T-helper 1 cell treated with Interleukin-12 subunit alpha and Interleukin-12 subunit beta and Interleukin-4 antibody, amounts not matched to agents 30 ng/mL and 1 ng/mL, for 36 hours (primary cell): ENCODE data around the gene NR1D2. TPM values are rescaled to one million over a fixed set of nuclear protein-coding genes. Genes with fewer than 3 reads are reported as not detected.

ENCODE experiments used
- intact Hi-C: fragments of 100-400 bp; cut with micrococcal nuclease; formaldehyde crosslinking; loops from one replicate; pipeline ENCODE4 v1.15.1; 2024
- total RNA-seq: library from RNA; stranded (reverse); gene quantifications from 2 replicates; pipeline ENCODE4 v1.2.3, GENCODE V29; 2022

NR1D2 gene
- total RNA-seq, 1 donor from 2014 or later: 5.5 TPM

DNA sequence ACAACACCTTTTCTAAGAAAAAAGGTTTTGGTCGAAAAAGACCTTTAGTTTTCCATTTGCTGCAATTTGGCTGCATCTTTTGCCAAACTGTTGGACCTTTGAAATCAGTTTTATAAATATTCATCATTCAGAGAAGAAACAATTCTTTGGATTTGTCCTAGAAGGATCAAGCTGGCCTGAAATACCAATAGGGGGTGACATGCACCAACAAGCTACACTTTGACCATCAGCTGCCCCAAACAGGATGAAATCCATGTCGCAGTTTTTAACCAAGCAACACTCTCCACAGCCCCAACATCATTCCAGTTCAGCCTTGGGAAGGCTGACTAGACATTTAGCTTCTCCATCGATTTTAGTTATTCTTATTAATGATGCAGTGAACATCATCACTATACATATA is 18.4 kb upstream of the NR1D2 start:
- intact Hi-C loops: no loop called here

DNA sequence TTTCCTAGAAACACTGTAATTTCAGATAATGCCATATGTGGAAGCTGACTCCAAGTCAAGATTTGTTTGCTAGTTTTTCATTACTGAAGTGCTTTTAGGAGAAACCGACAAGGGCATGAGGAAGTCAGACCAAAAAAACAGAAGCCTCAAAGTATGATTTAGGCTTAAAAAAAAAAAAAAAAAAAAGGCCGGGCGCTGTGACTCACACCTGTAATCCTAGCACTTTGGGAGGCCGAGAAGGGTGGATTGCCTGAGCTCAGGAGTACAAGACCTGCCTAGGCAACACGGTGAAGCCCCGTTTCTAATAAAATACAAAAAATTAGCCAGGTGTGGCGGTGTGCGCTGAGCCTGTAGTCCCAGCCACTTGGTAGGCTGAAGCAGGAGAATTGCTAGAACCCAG is 16.6 kb upstream of the NR1D2 start:
- intact Hi-C loops: no loop called here

DNA sequence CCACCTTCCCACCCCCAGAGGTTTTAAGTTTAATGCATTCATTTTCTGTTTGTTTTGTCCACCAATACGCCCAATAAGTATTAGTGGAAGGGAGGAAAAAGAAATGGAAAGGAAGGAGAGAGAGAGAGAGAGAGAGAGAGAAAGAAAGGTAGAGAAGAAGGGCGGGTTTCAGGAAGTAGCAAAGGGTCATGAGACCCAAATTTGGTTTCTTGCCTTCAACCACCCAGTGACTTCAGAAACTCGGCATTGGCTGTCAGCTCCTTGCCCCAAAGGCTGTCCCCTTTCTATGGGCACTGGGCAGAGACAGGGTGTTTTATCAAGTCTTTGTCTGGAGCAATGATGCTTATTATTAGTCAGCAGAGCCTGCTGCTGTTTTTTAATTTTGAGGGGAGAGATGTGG is 13.5 kb upstream of the NR1D2 start:
- intact Hi-C loops: no loop called here

DNA sequence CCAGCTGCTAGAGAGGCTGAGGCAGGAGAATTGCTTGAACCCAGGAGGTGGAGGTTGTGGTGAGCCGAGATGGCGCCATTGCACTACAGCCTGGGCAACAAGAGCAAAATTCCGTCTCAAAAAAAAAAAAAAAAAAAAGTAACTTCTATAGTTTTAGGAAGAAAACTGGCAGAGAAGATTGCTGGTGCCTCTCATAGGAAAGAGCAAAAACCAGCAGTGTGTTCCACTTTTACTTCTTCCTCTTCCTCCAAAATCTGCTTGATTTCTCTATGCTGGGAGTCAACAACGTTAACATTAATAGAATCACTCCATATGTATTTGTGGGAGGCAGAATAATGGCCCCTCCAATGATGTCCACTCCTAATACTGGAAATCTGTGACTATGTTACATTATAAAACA is 12.5 kb upstream of the NR1D2 start:
- intact Hi-C loops: no loop called here

DNA sequence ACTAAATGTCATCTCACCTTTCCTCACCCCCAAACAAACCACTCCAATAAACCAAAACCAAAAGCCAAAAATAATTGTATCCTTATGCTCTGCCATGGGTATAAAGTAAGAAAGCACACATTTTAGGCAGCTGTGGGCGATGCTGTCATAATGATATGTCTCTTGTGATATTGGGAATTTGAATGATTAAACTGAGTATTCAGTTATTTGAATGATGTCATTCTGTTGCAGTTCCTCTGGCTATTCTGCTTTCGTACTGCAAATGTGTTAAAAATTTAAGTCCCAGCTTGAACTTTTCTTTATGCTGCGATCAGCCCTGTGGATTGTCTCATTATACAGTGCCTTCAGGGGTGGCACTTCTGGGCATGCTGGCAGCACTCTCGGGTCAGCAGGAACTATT is 10.8 kb upstream of the NR1D2 start:
- intact Hi-C loops: no loop called here

DNA sequence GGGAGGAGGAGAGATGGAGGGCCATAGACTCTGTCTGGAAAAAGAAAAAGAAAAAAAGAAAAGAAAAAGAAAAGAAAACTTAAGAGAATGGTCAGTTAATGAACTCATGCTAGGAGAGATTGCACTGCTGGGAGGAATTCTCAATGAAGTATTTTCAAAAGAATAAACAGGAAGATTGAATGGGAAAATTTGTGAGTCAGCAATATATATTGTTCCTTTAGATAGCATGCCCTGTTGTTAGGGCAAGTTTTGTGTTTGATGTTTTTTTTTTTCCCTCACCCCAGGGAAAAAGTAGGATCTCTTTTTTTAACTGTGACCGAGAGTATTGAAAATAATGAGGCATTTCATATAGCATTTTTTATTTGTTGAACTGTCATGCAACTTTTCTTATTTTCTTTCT is 7.8 kb upstream of the NR1D2 start:
- intact Hi-C loops: no loop called here

DNA sequence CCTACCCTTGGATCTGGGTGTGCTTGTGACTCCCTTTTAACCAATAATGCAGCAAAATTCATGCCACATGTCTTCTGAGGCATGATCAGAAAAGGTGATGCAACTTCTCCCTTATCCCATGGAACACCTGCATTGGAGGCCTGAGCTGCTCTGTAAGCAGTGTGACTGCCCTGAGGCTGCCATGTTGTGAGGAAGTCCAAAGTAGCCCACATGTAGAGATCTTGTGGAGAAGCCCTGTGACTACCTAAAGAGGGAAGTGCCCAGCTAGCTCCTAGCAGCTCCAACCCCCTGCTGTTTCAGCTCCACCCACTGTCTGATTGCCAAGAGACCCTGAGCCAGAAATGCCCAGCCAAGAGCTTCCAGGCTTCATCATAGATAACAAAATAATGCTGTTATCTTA is 6.4 kb upstream of the NR1D2 start:
- intact Hi-C loops: no loop called here

DNA sequence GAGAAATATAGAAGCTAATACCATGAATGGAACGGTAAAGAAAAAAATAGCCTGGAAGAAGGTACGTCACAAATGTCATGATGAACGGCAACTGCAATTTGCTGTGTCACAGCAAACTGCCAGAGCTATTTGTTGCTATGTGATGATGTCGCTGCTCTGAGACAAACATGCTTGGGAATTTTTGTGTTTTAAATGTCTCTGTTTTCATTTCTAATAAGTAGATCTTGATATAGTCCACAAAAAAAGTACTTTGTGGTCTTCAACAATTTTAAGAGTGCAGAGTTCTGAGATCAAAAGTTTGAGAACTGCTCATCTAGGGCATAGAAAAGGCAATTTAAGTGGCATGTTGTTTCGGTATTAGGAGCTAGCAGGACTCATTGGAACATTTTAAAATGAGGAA is 4.3 kb upstream of the NR1D2 start:
- intact Hi-C loops: no loop called here

DNA sequence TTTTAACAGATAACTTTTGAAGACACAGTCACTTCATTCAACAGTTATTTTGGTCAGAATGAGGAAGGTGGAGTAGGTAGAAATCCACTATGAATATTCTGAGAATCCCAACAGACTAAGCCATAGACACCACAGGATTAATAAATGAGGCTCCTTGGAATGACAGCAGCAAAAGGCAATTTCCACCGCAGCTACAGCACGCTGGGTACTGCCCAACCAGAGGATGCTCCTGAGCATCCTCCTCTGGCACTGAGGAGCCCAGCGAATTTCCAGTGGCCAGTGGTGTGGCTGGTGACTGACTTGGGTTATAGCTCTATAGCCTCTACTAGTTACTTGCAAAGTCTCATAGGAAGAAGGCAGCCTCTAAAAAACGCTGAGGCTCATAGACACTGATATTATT is 3.6 kb upstream of the NR1D2 start:
- intact Hi-C loops: no loop called here

DNA sequence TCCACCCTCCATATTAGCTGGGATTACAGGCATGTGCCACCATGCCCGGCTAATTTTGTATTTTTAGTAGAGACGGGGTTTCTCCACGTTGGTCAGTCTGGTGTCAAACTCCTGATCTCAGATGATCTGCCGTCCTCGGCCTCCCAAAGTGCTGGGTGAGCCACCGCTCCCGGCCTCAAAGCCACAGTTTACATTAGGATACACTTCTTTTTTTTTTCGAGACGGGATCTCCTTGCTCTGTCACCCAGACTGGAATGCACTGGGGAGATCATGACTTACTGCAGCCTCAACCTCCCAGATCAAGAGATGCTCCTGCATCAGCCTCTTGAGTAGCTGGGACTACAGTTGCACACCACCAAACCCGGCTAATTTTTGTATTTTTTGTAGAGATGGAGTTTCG is 2.5 kb upstream of the NR1D2 start:
- intact Hi-C loops: no loop called here

DNA sequence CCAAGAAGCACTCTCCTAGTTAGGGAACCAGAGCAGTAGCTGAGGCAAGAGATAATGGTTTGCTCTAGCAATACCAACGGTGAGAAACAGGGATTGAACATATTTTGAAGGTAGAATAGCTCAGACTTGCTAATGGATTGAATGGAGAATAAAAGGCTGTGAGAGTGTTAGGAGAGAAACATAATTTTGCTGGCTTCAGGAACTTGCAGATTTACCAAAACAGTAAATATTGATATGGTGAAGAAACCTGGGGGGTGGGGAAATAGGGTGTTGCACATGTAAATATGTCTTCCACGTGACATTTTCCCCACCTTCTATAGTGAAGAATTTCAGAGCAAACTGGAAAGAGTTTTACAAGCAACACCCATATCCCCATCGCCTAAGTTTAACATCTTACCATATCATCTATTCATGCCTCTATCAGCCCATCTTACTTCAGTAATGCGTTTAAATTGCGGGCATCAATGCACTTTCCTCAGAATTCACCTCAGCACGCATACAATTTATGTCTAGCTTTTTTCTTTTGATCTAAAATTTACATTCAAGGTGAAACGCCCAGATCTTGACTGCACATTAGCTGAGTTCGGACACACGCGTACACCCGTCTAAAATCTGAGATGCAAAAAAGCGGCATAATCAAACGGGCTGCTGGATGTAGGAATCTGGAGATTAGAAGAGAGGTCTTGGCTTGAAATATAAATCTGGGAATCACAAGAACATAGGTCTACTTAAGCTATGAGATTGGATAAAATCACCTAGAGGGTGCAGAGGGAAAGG is 891 bp upstream of the NR1D2 start:
- intact Hi-C loops: loop anchor here (2.0 kb wide), 3 partner anchors 55 to 1845 kb away; no protein-coding TSS in a partner anchor

DNA sequence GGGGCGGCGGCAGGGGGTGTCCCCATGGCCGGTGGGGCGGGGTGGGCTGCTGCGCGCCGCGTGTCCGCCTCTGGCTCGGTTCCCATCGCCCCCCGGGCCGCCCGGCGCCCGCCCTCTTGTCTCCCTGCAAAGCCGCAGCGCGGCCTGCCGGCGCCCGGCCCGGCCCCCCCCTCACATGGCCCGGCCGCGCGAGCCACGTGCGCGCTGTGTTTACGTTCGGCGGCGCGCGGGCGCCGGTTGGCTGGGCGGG is 502 bp downstream of the NR1D2 start:
- intact Hi-C loops: loop anchor here (1.0 to 2.0 kb wide), 5 partner anchors 28 to 1843 kb away; partner anchors contain the start of genes RPL15 and UBE2E2

DNA sequence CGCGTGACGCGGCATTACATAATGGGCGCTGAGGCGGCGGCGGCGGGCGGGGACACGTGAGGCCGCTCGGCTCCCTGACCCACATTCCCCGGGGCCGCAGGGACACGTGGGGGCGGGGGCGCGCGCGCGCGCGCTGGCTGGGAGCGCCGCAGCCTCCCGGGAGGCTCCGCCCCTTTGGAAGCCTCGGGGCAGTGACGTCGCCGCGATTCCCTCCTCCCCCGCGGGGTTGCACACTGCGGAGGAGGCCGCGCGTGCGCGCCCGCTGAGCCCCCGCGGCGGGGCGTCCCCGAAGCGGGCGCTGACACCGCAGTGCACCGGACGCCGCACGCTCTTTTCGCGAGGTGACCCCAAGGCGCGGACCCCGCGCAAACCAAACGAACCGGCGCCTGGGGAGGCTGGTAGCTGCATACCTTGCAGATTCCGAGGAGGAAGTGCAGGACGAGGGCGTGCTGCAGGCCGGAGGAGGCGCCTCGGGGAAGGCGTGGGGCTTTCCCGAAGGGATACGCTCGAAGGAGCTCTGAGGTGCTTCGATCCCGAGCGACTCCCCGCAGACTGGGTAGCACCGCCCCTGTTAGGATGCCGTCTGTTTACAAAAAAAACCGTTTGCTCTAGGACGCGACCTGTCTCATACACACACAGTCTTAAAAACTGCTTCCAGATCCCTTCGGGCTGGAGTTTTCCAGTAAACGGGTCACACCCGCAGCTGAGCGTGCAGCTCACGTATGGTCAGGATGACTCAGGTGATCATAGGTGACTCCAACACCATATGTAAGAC is 1.0 kb downstream of the NR1D2 start:
- intact Hi-C loops: loop anchor here (1.0 to 2.0 kb wide), 7 partner anchors 29 to 1843 kb away; partner anchors contain the start of genes RPL15, TOP2B and UBE2E2

DNA sequence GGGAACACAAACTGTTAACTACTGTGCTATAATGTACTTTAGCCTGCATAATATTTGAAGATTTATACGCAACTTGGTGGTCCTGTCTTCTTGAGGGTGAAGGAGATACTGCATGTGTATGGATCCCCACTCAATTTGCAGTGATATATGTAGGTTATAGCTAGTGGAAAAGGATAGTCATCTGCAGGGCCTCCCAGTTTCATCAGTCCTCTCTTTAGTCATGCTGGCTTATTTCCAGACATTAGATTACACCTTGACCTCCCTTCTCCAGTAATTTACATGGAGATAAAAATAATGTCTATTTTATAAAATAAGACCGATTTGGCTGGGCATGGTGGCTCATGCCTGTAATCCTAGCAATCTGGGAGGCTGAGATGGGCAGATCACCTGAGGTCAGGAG is 3.7 kb downstream of the NR1D2 start:
- intact Hi-C loops: no loop called here

DNA sequence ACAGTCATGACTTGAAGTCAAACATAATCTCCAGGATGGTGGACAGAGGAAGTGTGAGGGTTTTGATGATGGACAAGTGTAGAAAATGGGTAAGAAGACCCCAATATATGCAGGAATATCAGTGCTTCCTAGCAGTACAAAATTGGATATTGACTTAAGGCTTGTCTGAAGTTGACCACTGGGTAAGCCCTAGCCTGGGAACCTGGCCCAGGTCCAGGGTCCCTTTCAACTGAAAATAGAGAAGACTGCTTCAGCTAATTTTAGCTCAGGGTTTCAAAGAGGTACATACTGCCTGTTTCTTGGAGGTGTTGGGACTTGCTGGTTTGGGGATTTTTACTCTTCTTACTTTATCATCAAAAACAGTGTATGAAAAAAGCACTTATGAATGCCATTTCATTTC is 4.7 kb downstream of the NR1D2 start:
- intact Hi-C loops: no loop called here

DNA sequence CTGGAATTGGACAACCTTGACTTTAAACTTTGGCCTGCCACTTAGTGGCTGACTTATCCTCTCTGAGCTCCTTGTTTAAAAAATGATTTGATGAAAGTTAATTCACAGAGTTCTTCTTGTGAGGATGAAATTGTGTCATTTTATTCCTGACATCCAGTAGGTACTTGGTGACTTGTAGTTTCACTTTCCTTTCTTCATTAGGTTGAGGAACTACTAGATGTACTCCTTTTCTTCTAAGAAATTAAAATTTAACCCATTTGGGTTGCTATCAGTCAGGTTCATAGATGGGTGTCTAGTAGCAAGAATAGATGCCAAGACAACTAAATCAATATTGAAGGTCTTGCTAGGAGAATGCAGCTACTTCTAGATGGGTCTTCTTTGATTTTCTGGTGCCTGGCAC is 5.2 kb downstream of the NR1D2 start:
- intact Hi-C loops: no loop called here

DNA sequence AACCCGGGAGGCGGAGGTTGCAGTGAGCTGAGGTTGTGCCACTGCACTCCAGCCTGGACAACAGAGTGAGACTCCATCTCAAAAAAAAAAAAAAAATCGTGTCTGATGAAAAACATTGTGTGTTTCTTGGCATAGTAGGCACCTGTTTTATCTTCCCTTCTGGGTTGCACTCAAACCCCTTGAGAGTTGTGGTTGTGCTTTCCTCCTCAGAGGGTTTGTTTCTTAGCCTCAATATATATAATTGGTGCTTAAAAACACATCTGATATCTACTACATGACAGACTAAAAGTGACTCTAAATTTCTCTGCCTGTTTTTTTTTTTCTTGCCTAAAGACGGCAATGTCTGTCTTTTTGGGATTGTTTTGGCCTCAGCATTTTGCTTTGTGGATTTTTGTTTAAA is 7.6 kb downstream of the NR1D2 start:
- intact Hi-C loops: no loop called here

DNA sequence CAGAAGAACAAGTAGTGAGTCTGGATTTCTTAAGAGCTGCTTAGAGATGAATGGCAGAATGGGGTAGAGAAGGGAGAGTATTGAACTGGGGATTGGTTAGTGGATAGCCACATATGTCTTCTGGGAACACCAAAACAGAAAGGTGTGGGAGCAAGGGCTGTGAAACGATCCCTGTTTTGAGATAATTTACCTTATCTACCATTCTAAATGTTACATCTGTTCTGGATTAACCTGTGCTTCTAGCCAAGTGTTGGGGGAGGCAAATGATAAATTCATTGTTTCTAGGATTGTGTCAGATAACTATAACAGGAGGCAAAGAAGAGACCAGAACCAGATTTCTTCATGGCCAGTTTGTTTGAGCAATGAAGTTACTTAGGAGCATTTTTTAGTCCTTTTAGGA is 8.4 kb downstream of the NR1D2 start:
- intact Hi-C loops: no loop called here

DNA sequence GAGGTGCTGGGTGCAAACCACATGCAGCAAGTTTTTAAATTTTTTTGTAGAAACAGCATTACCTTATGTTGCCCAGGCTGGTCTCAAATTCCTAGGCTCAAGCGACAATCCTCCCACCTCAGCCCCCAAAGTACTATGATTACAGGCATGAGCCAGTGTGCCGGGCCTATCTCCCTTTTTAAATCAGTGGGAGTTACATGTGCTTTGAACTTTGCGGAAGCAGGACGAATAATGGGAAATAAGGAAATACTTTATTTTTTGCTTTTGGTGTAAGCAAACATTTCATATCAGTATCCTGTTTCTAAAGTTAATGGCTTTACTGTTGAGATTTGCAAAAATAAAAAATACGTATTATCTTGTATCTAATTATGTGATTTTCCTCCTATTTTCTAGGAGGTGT is 9.1 kb downstream of the NR1D2 start:
- intact Hi-C loops: no loop called here

DNA sequence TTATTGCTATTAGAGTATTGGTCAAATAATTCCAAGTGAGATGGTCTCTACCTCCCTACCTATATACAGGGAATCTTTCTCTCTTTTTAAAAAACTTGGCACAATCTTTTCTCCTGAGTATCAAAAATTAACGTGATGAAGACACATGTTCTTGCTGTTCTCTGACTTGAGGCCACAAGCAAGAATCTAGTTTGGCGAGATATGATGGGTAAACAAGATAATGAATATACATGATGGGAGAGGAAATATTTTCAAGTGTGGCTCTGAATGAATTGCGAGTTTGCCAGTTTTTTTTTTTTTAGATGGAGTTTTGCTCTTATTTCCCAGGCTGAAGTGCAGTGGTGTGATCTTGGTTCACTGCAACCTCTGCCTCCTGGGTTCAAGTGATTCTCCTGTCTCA is 11.6 kb downstream of the NR1D2 start:
- intact Hi-C loops: no loop called here

DNA sequence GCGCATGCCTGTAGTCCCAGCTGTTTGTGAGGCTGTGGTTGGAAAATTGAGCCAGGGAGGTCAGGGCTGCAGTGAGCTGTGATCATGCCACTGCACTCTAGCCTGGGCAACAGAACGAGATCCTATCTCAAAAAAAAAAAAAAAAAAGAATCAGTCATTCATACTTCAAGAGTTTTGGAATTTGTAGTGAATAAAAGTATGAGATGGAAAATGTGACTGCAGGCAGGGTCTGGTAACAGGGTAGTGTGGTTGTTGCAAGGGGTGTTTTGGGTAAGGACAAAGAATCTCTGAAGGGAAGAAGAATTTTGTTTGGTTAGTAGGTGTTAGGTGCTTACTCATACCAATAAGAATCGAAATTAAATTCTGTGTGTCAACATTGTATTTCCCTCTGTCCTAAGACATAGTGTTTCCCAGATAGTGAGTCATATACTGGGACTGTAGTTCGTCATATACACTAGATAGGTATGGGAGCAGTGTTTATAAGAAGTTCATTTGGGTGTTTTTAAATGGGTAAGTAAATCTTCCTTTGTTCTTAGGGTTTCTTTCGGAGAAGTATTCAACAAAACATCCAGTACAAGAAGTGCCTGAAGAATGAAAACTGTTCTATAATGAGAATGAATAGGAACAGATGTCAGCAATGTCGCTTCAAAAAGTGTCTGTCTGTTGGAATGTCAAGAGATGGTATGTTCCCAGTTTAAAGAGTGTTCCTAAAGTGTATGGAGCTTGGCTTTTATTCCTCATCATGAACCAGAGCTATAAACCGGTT is 14.2 kb downstream of the NR1D2 start:
- intact Hi-C loops: no loop called here

DNA sequence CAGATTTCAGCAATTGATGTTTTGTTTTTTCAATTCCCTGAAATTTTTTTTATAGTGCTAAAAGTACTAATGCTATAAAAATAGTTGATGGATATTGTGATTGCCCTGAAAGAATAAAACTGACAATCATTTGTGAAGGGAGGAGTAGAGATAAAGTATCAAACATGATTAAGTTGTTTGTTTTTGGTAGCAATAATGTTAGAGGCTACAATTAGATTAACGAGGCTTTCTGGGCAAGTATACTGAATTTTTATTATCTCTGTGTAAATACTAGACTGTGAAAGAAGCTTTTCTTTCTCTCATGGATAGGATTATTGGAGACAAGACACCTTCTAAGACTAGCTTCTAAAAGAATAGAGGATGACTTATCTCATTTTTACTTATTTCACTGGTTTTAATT is 15.6 kb downstream of the NR1D2 start:
- intact Hi-C loops: no loop called here
